Astrocyte of the cerebellum (primary cell): ENCODE measurements around the gene USP37.

Source experiments
- DNase-seq: peaks from one replicate; pipeline ENCODE4 v3.0.0-alpha.2; 2011; ENCODE audit warnings: low read depth
- H3K4me3 ChIP-seq: 2 replicates; pipeline ENCODE4 v1.5.1; 2011; ENCODE audit warnings: mild to moderate bottlenecking, low read depth, low read length, moderate library complexity
- in situ Hi-C: cut with HindIII; loops from 2 replicates; pipeline ENCODE4 v1.10.0; 2017; ENCODE audit warnings: low sequenced_read_pairs
- TF ChIP-seq, protein P1 (sequence below): IDR thresholded peaks from 2 replicates; pipeline ENCODE4 v1.5.1; 2012; ENCODE audit warnings: low read length, low read depth, moderate library complexity, mild to moderate bottlenecking; ENCODE audit errors: missing control alignments

Gene USP37

DNA sequence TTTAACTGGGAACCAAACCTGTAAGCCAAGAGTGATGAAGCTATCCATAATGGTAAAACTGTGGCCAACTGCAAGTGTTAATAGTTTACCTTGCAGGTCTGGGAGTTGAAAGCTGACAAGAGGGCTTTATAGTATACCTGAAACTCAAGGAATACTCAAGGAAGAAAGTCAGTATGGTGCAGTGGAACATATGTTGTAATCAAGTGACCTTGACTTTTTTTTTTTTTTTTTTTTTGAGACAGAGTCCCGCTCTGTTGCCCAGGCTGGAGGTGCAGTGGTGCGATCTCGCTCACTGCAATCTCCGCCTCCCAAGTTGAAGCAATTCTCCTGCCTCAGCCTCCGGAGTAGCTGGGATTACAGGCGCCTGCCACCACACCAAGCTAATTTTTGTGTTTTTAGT, 121.6 kb downstream of the USP37 start:
- no peak overlapping the region for H3K4me3 ChIP-seq
- in situ Hi-C loops, result no loop called here
- DNase-seq, result no peak
- TF ChIP-seq, protein P1, sequence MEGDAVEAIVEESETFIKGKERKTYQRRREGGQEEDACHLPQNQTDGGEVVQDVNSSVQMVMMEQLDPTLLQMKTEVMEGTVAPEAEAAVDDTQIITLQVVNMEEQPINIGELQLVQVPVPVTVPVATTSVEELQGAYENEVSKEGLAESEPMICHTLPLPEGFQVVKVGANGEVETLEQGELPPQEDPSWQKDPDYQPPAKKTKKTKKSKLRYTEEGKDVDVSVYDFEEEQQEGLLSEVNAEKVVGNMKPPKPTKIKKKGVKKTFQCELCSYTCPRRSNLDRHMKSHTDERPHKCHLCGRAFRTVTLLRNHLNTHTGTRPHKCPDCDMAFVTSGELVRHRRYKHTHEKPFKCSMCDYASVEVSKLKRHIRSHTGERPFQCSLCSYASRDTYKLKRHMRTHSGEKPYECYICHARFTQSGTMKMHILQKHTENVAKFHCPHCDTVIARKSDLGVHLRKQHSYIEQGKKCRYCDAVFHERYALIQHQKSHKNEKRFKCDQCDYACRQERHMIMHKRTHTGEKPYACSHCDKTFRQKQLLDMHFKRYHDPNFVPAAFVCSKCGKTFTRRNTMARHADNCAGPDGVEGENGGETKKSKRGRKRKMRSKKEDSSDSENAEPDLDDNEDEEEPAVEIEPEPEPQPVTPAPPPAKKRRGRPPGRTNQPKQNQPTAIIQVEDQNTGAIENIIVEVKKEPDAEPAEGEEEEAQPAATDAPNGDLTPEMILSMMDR, result no peak

DNA sequence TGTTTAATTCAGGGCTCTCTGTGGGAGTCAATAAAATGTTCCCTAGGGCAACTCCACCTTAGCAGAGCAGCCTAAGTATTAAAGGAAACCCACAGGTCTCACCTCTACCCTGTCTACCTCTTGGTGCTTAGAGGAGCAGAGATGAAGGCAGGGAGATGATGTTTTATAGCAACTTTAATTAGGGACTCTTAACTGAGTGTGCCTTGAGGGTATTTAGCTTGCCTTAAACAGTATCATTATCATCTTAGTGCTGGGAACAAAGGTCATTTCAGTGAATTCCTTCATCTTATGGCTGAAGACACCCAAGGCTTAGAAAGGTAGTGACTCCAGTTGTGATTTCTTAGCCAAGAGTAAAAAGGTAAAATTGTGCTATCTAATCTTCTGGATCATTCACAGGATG, 122.5 kb downstream of the USP37 start:
- TF ChIP-seq, protein P1, result no peak
- in situ Hi-C loops, result no loop called here
- no peak for DNase-seq
- H3K4me3 ChIP-seq, result no peak overlapping the region

DNA sequence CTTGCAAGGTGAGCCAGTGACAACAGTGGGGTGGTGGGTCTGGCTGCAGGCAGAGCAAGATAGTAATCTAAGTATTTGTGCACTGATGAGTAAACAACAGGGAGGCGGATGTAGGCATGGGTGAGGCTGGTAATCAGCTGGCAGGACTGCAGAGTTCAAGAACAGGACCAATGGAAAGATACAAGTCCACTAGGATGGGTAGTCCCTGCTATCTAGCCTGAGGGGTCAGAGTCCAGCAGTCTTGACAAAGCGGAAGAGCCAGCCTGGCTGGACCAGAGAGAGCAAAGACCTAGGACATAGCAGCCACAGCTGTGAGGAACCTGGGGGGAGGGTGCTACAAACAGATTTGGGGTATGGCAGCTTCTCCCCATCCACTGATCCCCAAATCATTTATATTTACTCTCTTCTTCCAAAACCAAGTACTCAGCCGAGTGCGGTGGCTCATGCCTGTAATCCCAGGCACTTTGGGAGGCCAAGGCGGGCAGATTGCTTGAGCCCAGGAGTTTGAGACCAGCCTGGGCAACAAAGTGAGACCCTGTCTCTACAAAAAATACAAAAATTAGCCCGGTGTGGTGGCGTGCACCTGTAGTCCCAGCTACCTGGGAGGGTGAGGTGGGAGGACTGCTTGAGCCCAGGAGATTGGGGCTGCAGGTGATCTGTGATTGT, 123.3 kb downstream of the USP37 start:
- in situ Hi-C loops, result no loop called here
- no peak for DNase-seq
- H3K4me3 ChIP-seq, result no peak overlapping the region
- TF ChIP-seq, protein P1, result no peak

DNA sequence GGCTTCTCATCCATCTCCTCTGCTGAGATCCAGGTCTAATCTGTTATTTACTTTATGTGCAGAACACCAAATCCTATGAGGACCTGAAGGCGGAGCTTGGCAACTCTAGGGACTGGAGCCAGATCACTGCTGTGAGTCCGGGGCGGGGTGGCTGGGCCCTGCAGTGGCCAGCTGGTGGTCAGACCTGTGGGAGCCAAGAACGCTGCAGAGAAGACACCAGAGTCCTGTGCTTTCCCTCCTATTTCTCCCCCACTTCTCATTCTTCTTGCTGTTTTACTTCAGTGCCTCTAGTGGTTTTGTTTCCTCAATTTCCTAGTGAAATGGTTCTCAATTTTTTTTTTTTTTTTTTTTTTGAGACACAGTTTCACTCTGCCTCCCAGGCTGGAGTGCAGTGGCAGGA, 129.6 kb downstream of the USP37 start:
- in situ Hi-C loops, result no loop called here
- DNase-seq, result no peak
- TF ChIP-seq, protein P1, result no peak
- no peak overlapping the region for H3K4me3 ChIP-seq

DNA sequence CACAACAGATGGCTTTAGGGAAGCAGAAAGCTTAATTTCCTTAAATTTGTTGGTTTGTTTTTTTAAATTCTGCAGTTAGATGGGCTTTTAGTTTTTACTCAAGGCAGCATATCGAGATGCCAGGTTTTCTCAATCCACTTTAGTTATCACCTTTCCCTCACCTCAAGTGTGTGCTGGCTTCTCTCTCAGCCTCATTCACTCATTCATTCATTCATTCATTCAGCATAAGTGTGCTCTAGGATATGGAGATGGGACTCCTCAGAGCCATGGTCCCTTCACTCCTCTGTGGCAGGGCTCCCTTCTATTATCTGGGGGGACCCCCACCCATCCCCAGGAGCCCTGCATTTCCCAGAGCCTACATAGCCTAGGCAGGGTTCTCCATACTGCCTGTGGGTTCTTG, 130.2 kb downstream of the USP37 start:
- DNase-seq, result no peak
- TF ChIP-seq, protein P1, result no peak
- H3K4me3 ChIP-seq, result no peak overlapping the region
- in situ Hi-C loops, result no loop called here

DNA sequence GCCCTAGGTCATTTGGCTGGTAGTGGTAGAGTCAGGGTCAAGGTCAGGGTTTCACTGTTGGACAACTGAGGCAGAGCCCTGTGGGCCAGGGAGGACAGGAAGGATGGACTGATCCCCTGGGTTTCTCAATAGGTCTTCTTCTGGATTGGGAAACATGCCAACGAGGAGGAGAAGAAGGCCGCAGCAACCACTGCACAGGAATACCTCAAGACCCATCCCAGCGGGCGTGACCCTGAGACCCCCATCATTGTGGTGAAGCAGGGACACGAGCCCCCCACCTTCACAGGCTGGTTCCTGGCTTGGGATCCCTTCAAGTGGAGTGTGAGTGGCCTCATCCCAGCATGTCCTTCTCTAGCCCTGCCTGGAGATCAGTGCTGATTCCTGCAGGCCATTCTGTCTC, 131.2 kb downstream of the USP37 start:
- in situ Hi-C loops, result no loop called here
- H3K4me3 ChIP-seq, result no peak overlapping the region
- TF ChIP-seq, protein P1, result no peak
- no peak for DNase-seq
